Duodenal mucosa (tissue), 2 donors: ENCODE results near the gene C19orf85.

Experiments used
- H3K27ac ChIP-seq: one replicate; pipeline ENCODE4 v1.7.0; 2013; ENCODE audit warnings: low read depth, low read length
- H3K27me3 ChIP-seq, 2 donors: one replicate each; pipeline ENCODE4 v1.7.0; 2013; ENCODE audit warnings: low read length in 2 of 2, control low read depth in 1 of 2; ENCODE audit not compliant: insufficient read depth in 2 of 2, control insufficient read depth in 1 of 2
- H3K36me3 ChIP-seq, 2 donors: one replicate each; pipeline ENCODE4 v1.7.0; 2013; ENCODE audit warnings: low read length in 2 of 2, control low read depth in 1 of 2; ENCODE audit not compliant: insufficient read depth in 2 of 2, control insufficient read depth in 1 of 2
- H3K4me1 ChIP-seq, 2 donors: one replicate each; pipeline ENCODE4 v1.7.0; 2013; ENCODE audit warnings: low read length in 2 of 2, control low read depth in 1 of 2; ENCODE audit not compliant: insufficient read depth in 2 of 2, control insufficient read depth in 1 of 2
- H3K4me3 ChIP-seq, 2 donors: one replicate each; pipeline ENCODE4 v1.7.0; 2013; ENCODE audit warnings: low read length in 2 of 2, low read depth in 1 of 2
- H3K9ac ChIP-seq, 2 donors: one replicate each; pipeline ENCODE4 v1.7.0; 2013; ENCODE audit warnings: low read length in 2 of 2, low read depth in 1 of 2
- H3K9me3 ChIP-seq, 2 donors: one replicate each; pipeline ENCODE4 v1.7.0; 2013; ENCODE audit warnings: low read length in 2 of 2, control low read depth in 1 of 2; ENCODE audit not compliant: control insufficient read depth in 1 of 2

C19orf85 gene

GRCh38 chr19:55447421-55448174 lies 17.0 kb downstream of the C19orf85 start:
- H3K27ac ChIP-seq = no peak overlapping the region
- H3K9ac ChIP-seq = no peak overlapping the region
- peaks cover 0 to 5% of the 10 kb centered on the region in 2 donors for H3K4me1 ChIP-seq
- peaks cover 31% of the 10 kb centered on the region in 2 donors for H3K27me3 ChIP-seq
- no peaks in the 10 kb centered on the region for H3K9me3 ChIP-seq
- no peaks in the 10 kb centered on the region for H3K36me3 ChIP-seq
- no peak overlapping the region for H3K4me3 ChIP-seq

GRCh38 chr19:55446060-55446459 lies 18.5 kb downstream of the C19orf85 start:
- H3K9me3 ChIP-seq = no peaks in the 10 kb centered on the region
- H3K4me3 ChIP-seq = no peak overlapping the region
- H3K4me1 ChIP-seq = peaks cover 6 to 7% of the 10 kb centered on the region in 2 donors
- H3K27me3 ChIP-seq = peaks cover 31 to 37% of the 10 kb centered on the region in 2 donors
- H3K36me3 ChIP-seq = no peaks in the 10 kb centered on the region
- H3K9ac ChIP-seq = no peak overlapping the region
- no peak overlapping the region for H3K27ac ChIP-seq

- H3K9me3 ChIP-seq = no peaks in the 10 kb centered on the region
- no peaks in the 10 kb centered on the region for H3K36me3 ChIP-seq
- H3K27ac ChIP-seq = no peak overlapping the region
- no peak overlapping the region for H3K4me3 ChIP-seq
- H3K9ac ChIP-seq = no peak overlapping the region
- peaks cover 42 to 49% of the 10 kb centered on the region in 2 donors for H3K27me3 ChIP-seq
- peaks cover 6 to 13% of the 10 kb centered on the region in 2 donors for H3K4me1 ChIP-seq
These were observed 19.9 kb downstream of the C19orf85 start for GRCh38 chr19:55444646-55445045.

DNA sequence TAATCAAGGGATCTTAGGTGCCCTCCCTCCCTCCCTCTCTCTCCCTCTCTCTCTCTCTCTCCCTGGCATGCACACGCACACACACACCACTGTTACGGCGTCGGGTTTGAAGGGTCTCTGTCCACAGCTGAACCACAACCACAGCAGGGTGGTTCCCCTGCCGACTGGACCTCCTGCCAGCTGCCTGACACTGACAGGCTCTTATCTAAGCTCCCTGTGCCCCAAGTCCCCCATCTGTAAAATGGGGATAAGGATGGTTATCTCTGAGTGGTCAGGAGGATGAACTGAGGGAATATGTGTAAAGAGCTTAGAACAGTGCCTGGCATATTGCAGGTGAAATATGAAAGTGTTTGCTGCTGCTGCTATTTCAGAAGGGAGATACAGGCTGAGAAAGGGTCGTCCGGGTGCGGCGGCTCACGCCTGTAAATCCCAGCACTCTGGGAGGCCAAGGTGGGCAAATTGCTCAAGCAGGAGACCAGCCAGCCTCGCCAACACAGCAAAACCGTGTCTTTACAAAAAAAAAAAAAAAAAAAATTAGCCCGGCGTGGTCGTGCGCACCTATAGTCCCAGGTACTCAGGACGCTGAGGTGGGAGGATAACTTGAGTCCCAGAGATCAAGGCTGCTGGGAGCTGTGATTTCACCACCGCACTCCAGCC lies 20.6 kb downstream of the C19orf85 start:
- H3K4me3 ChIP-seq = no peak overlapping the region
- no peak overlapping the region for H3K9ac ChIP-seq
- H3K9me3 ChIP-seq = no peaks in the 10 kb centered on the region
- H3K27ac ChIP-seq = no peak overlapping the region
- H3K27me3 ChIP-seq = peaks cover 42 to 50% of the 10 kb centered on the region in 2 donors
- H3K4me1 ChIP-seq = peaks cover 6 to 13% of the 10 kb centered on the region in 2 donors
- no peaks in the 10 kb centered on the region for H3K36me3 ChIP-seq

DNA sequence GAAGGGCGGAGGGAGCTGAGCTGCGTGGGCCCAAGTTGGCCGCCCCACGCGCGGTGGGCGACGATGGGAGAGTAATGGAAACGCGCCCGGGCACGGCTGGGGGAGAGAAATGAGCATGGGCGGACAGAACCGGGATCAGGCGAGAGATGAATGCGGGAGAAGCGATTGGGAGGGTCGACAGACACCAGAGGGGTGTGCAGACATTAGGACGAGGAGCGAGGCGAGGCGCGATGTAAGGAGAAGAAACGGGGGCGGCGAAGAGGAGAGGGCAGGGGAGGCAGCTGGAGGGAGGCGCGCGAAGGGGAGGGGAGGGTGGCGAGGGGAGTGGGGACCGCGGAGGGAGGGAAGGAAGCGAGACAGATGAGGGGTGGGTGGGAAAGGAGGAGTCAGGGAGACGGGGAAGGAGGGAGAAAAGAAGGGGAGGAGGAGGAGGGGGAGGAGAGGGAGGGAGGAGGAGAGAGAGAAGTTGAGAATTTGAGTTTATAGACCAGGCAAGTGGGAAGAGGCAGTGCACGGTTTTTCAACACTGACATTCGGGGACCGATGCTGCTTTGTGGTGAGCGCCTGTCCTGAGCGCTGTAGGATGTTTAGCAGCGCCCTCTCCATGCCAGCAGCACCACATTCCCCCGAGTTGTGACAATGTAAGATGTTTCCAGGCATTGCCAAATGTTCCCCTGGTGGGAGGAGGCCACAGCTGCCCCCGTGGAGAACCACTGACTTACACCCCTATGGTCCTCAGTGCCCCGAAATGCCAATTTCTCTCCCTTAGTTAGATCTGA lies 21.3 kb downstream of the C19orf85 start, which contains the start of gene SHISA7:
Gene SHISA7 (minus strand): TSS at position 256 of the 779 bp plus-strand sequence. CDS start 437 bp downstream, outside the sequence.
- Histone ChIP-seq H3K27ac (no peak within 1 kb of the TSS), H3K27me3 (peaks cover 49 to 52% of the 10 kb centered on the region in 2 donors)

GRCh38 chr19:55442372-55442961 lies 22.1 kb downstream of the C19orf85 start:
- no peak overlapping the region for H3K27ac ChIP-seq
- peaks cover 6 to 13% of the 10 kb centered on the region in 2 donors for H3K4me1 ChIP-seq
- no peaks in the 10 kb centered on the region for H3K36me3 ChIP-seq
- peaks cover 47 to 48% of the 10 kb centered on the region in 2 donors for H3K27me3 ChIP-seq
- H3K9me3 ChIP-seq = no peaks in the 10 kb centered on the region
- H3K4me3 ChIP-seq = no peak overlapping the region
- H3K9ac ChIP-seq = no peak overlapping the region

More for the DNA sequence above, 21.3 kb downstream of the C19orf85 start, which contains the start of gene SHISA7:
- Histone ChIP-seq H3K4me3 (no peak within 1 kb of the TSS), H3K9ac (no peak within 1 kb of the TSS), H3K36me3 (no peaks in the 10 kb centered on the region), H3K4me1 (peaks cover 6 to 13% of the 10 kb centered on the region in 2 donors), H3K9me3 (no peaks in the 10 kb centered on the region)

GRCh38 chr19:55441692-55442321 lies 22.7 kb downstream of the C19orf85 start:
- Histone ChIP-seq H3K9me3 (no peaks in the 10 kb centered on the region), H3K27ac (no peak overlapping the region)

GRCh38 chr19:55441319-55441691 lies 23.2 kb downstream of the C19orf85 start:
- Histone ChIP-seq H3K27me3 (peaks cover 45 to 53% of the 10 kb centered on the region in 2 donors), H3K9me3 (no peaks in the 10 kb centered on the region), H3K4me1 (peaks cover 6 to 13% of the 10 kb centered on the region in 2 donors), H3K4me3 (no peak overlapping the region), H3K9ac (no peak overlapping the region), H3K36me3 (no peaks in the 10 kb centered on the region), H3K27ac (no peak overlapping the region)

More at GRCh38 chr19:55441692-55442321, 22.7 kb downstream of the C19orf85 start:
- Histone ChIP-seq H3K4me1 (peaks cover 6 to 13% of the 10 kb centered on the region in 2 donors), H3K36me3 (no peaks in the 10 kb centered on the region), H3K4me3 (no peak overlapping the region), H3K27me3 (peaks cover 45 to 50% of the 10 kb centered on the region in 2 donors), H3K9ac (no peak overlapping the region)

DNA sequence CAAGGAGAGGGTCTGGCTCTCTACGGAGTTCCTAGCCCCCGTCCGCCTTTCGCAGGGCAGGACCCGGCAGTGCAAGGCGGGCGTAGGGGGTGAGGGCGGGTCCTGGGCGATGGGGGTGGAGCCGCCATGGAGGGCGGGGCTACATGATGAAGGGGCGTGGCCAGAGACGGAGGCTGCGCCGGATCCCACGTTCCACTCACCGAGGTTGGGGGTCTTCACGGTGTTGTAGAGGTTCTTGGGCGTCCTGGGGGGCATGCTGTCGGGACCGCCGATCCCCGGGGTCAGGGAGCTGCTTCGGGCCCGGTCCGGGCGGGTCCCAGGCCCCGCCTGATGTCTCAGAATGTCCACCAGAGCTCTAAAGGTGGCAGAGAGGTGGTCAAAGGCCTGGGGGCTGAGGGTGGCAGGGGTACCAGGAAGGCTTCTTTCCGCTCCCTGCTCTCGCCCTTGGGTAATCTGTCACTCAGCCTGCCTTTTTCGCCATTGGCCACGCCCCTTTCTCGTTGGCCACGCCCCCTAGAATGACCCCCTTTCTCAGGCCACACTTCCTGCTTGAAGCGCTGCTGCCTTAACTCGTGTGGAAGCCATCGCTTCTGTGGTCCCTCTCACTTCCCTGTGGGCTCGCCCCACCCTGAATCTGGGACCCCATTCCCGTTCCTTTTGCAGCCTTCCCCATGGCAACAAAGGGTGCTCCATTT lies 24.0 kb downstream of the C19orf85 start:
- Histone ChIP-seq H3K27ac (no peak overlapping the region), H3K9ac (no peak overlapping the region), H3K4me1 (peaks cover 6 to 13% of the 10 kb centered on the region in 2 donors), H3K9me3 (no peaks in the 10 kb centered on the region), H3K27me3 (peaks cover 45 to 53% of the 10 kb centered on the region in 2 donors), H3K36me3 (no peaks in the 10 kb centered on the region), H3K4me3 (no peak overlapping the region)
